ENCODE results near the gene TOPBP1. TPM values are rescaled to one million over a fixed set of nuclear protein-coding genes. Genes with fewer than 3 reads are reported as not detected.

Gene TOPBP1
- total and polyA plus RNA-seq, 2 of the 4 experiments (the other 2 are of a cell fraction): 19.5 to 50.5 TPM

DNA sequence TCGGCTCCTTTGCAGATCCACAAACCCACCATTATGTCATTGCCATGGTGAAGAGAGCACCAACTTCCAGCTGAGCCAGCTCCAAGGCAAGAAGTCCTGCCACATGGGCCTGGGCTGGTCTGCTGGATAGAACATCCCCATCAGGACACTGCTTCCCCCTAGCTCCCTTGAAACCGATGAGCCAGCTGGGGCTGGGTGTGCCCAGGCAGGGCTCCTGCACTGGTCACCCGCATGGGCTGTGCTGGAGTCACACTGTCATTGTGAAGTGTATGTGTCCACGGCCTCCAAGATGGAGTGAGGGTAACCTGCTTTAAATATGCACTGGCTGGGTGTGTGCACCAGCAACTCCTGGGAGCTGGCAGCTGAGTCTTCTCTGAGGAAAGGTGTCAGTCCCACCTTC lies 31.0 kb upstream of the TOPBP1 start:
- Histone ChIP-seq H2BK5ac (ENCODE audit: low read depth, low read length, poor library complexity, severe bottlenecking) (no peak overlapping the region), H3K9me3 (ENCODE audit: control insufficient read depth, insufficient read depth, low read length) (no peaks in the 10 kb centered on the region), H2AK9ac (replicated peaks; ENCODE audit: low read depth, low read length, poor library complexity) (no peak overlapping the region), H4K8ac (ENCODE audit: low read depth in 2 of 2, low read length in 2 of 2) (no peak overlapping the region), H4K5ac (ENCODE audit: low read depth, low read length) (no peak overlapping the region), H2BK20ac (ENCODE audit: low read depth, low read length) (no peak overlapping the region), H4K20me1 (ENCODE audit: insufficient read depth, low read length) (no peaks in the 10 kb centered on the region), H4K91ac (ENCODE audit: insufficient read depth, low read depth, low read length) (no peak overlapping the region), H2AK5ac (ENCODE audit: low read depth, low read length) (no peak overlapping the region), H2BK15ac (ENCODE audit: low read depth, low read length) (no peak overlapping the region), H3K4ac (ENCODE audit: low read depth, low read length) (no peak overlapping the region), H3K36me3 (ENCODE audit: control insufficient read depth, insufficient read depth, low read length) (no peaks in the 10 kb centered on the region), H3K27me3 (ENCODE audit: control insufficient read depth, insufficient read depth, low read length) (peaks cover 7% of the 10 kb centered on the region), H3K56ac (ENCODE audit: extremely low read depth, insufficient read depth, low read length) (no peak overlapping the region), H2AFZ (replicated peaks; ENCODE audit: low read length, poor library complexity) (no peak overlapping the region), H3K4me2 (ENCODE audit: low read depth, low read length) (no peak overlapping the region), H3K27ac (ENCODE audit: insufficient read depth, low read length) (no peak overlapping the region), H3K9ac (ENCODE audit: low read depth, low read length) (no peak overlapping the region), H3K4me1 (ENCODE audit: control insufficient read depth, insufficient read depth, low read length) (no peaks in the 10 kb centered on the region), H3K23ac (ENCODE audit: low read depth, low read length) (no peak overlapping the region), H3K14ac (replicated peaks; ENCODE audit: low read depth, low read length) (no peak overlapping the region), H2BK120ac (ENCODE audit: low read depth, low read length) (no peak overlapping the region), H3K18ac (ENCODE audit: low read depth, low read length) (no peak overlapping the region), H3K9me1 (ENCODE audit: insufficient read depth, low read length) (no peaks in the 10 kb centered on the region), H3K4me3 (ENCODE audit: insufficient read depth, low read depth, low read length) (no peak overlapping the region), H3K79me1 (ENCODE audit: low read depth in 1 of 2, low read length in 2 of 2) (no peaks in the 10 kb centered on the region)
- CTCF ChIA-PET: interaction anchor here (0.7 kb wide), 1 partner anchor 573 kb away, joined by 4 read pairs; no protein-coding TSS in a partner anchor
- no peak for ATAC-seq (ENCODE audit: low read depth)
- dilution Hi-C loops (cut with HindIII; ENCODE audit: low sequenced_read_pairs, unreplicated experiment): no loop called here
- POLR2A ChIA-PET (ENCODE audit: unreplicated experiment): no interaction called here
- no CpG with 5 or more reads among the region's 4 CpGs for WGBS, 2 experiments (ENCODE audit: extremely low coverage in 2 of 2, insufficient read length in 1 of 2)
- DNase-seq: no peak
- BruUV-seq (replicated peaks): no TSS peak
- intact Hi-C loops (cut with micrococcal nuclease): no loop called here
- in situ Hi-C loops (cut with MboI; ENCODE audit: low sequenced_read_pairs): no loop called here
- TF ChIP-seq CTCF (conservative IDR thresholded peaks at IDR 0.05; ENCODE audit: low read depth, low read length): no peak
- no peak for TF ChIP-seq RCOR1 (IDR thresholded peaks at IDR 0.05; ENCODE audit: insufficient replicate concordance, low read length)
- no peak for TF ChIP-seq CHD1 (IDR thresholded peaks at IDR 0.05; ENCODE audit: low read depth, low read length)
- TF ChIP-seq BHLHE40 (IDR thresholded peaks at IDR 0.05; ENCODE audit: low read depth, low read length): no peak
- TF ChIP-seq MAZ (IDR thresholded peaks at IDR 0.05; ENCODE audit: borderline replicate concordance, low read depth, low read length): no peak
- no peak for TF ChIP-seq RFX5 (IDR thresholded peaks at IDR 0.05; ENCODE audit: low read depth, low read length)
- TF ChIP-seq NFE2L2 (IDR thresholded peaks at IDR 0.05; ENCODE audit: low read depth, low read length): no peak
- no peak for TF ChIP-seq MXI1 (IDR thresholded peaks at IDR 0.05; ENCODE audit: borderline replicate concordance, low read depth, low read length)
- no peak for TF ChIP-seq ELK1 (IDR thresholded peaks at IDR 0.05; ENCODE audit: borderline replicate concordance, low read depth, low read length)
- TF ChIP-seq SMC3 (IDR thresholded peaks at IDR 0.05; ENCODE audit: low read depth, low read length): no peak
- no peak for TF ChIP-seq MAFK (IDR thresholded peaks at IDR 0.05; ENCODE audit: low read depth, low read length)
- TF ChIP-seq FOS (IDR thresholded peaks at IDR 0.05; ENCODE audit: low read depth, low read length): no peak
